Esophagus muscularis mucosa (tissue), 4 donors: ENCODE results near the gene UMOD. TPM values are rescaled to one million over a fixed set of nuclear protein-coding genes. Genes with fewer than 3 reads are reported as not detected.

Experiments used
- DNase-seq: peaks from one replicate; pipeline ENCODE4 v3.0.0-alpha.2; 2017; ENCODE audit errors: extremely low spot score
- H3K27ac ChIP-seq, 4 donors: fragments of 200-600 bp; sonication (generic); replicated peaks in 1 of 4; 1 replicate in 3 of 4; 2 replicates in 1 of 4; pipeline ENCODE4 v1.5.1; 2016 to 2019; ENCODE audit warnings: mild to moderate bottlenecking in 1 of 4
- H3K27me3 ChIP-seq, 4 donors: fragments of 200-600 bp; sonication (generic); one replicate each; pipeline versions ENCODE4 v1.5.1 to v1.6.0; 2016 to 2019
- H3K36me3 ChIP-seq, 4 donors: fragments of 200-600 bp; sonication (generic); one replicate each; pipeline ENCODE4 v1.5.1; 2016 to 2019
- H3K4me1 ChIP-seq, 4 donors: fragments of 200-600 bp; sonication (generic); one replicate each; pipeline ENCODE4 v1.5.1; 2016 to 2019
- H3K4me3 ChIP-seq, 4 donors: fragments of 200-600 bp; sonication (generic); 1 replicate in 2 of 4; 2 replicates in 2 of 4; pipeline ENCODE4 v1.5.1; 2016 to 2019; ENCODE audit warnings: mild to moderate bottlenecking in 4 of 4, moderate library complexity in 1 of 4
- H3K9me3 ChIP-seq, 4 donors: fragments of 200-600 bp; sonication (generic); 1 replicate in 3 of 4; 2 replicates in 1 of 4; pipeline ENCODE4 v1.5.1; 2016 to 2019
- EP300 ChIP-seq: sonication (generic); formaldehyde crosslinking; IDR thresholded peaks from one replicate; pipeline ENCODE4 v1.6.1; 2017; ENCODE audit warnings: antibody characterized with exemption
- POLR2A ChIP-seq: fragments of 450-650 bp; IDR thresholded peaks from one replicate; pipeline ENCODE4 v1.6.1; 2017; ENCODE audit warnings: antibody characterized with exemption, moderate library complexity, mild to moderate bottlenecking, low read depth
- POLR2AphosphoS5 ChIP-seq, 2 donors: sonication (generic); formaldehyde crosslinking; IDR thresholded peaks; one replicate each; pipeline ENCODE4 v1.6.1; 2017; ENCODE audit warnings: antibody characterized with exemption in 2 of 2
- WGBS: methylation state at CpG from one replicate; pipeline ENCODE4 v1.1.5; 2018; 5-methylcytosine and 5-hydroxymethylcytosine counted together
- intact Hi-C: fragments of 100-400 bp; cut with DNase I; formaldehyde crosslinking; loops from one replicate; pipeline ENCODE4 v1.15.1; 2023
- total RNA-seq, 4 donors: library from RNA; depleted of rRNA; stranded (reverse); fragments of >200 nt; gene quantifications; one replicate each; pipeline versions ENCODE4 v1.1.0 to v1.2.1, GENCODE V29; 2016
- TF ChIP-seq, protein P1 (sequence below), 3 experiments: fragments of 200-600 bp in 2 of 3; fragments of 450-650 bp in 1 of 3; sonication (generic) in 2 of 3; IDR thresholded peaks; one replicate each; pipeline ENCODE4 v1.5.1; 2017 to 2019; ENCODE audit warnings: antibody characterized with exemption in 3 of 3, mild to moderate bottlenecking in 2 of 3, moderate library complexity in 1 of 3

The UMOD gene
- total RNA-seq, 4 donors from 2014 or later, result not detected

DNA sequence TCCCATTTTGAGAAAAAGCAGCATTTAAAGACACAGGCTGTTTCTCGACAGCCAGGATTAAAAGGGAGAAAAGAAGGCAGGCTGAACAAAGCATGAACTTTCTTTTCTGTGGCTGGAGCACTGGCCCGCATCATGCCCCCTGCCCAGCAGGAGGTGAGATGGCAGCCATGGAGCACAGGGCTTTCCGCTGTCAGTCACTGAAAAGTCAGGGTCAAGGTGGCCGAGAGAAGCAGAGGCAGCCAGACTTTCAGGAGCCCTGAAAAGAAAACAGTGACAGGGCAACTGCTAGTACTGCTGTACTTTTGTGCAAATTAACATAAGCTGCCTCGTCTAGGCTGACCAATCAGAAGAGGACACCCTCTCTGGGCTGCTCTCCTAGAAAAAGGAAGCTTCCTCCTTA, 19.4 kb downstream of the UMOD start:
- Histone ChIP-seq H3K36me3 (no peaks in the 10 kb centered on the region), H3K27ac (no peak overlapping the region), H3K4me1 (no peaks in the 10 kb centered on the region), H3K27me3 (peaks cover 0 to 13% (median 0%) of the 10 kb centered on the region in 4 donors), H3K4me3 (no peak overlapping the region), H3K9me3 (no peaks in the 10 kb centered on the region)
- WGBS, result 53% methylated on average over 5 of the region's 5 CpGs
- intact Hi-C loops, result no loop called here
- no peak for DNase-seq
- no peak for TF ChIP-seq POLR2AphosphoS5 (IDR thresholded peaks at IDR 0.05)
- no peak for TF ChIP-seq EP300
- TF ChIP-seq, protein P1, sequence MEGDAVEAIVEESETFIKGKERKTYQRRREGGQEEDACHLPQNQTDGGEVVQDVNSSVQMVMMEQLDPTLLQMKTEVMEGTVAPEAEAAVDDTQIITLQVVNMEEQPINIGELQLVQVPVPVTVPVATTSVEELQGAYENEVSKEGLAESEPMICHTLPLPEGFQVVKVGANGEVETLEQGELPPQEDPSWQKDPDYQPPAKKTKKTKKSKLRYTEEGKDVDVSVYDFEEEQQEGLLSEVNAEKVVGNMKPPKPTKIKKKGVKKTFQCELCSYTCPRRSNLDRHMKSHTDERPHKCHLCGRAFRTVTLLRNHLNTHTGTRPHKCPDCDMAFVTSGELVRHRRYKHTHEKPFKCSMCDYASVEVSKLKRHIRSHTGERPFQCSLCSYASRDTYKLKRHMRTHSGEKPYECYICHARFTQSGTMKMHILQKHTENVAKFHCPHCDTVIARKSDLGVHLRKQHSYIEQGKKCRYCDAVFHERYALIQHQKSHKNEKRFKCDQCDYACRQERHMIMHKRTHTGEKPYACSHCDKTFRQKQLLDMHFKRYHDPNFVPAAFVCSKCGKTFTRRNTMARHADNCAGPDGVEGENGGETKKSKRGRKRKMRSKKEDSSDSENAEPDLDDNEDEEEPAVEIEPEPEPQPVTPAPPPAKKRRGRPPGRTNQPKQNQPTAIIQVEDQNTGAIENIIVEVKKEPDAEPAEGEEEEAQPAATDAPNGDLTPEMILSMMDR (IDR thresholded peaks at IDR 0.05), result no peak
- TF ChIP-seq POLR2A, result no peak

- intact Hi-C loops, result no loop called here
- no peaks in the 10 kb centered on the region for H3K4me1 ChIP-seq
- H3K4me3 ChIP-seq, result no peak overlapping the region
- no peaks in the 10 kb centered on the region for H3K36me3 ChIP-seq
- H3K27me3 ChIP-seq, result peaks cover 0 to 8% (median 0%) of the 10 kb centered on the region in 4 donors
- WGBS, result 83% methylated on average over 8 of the region's 8 CpGs
- TF ChIP-seq EP300 (no peak), POLR2AphosphoS5 (IDR thresholded peaks at IDR 0.05) (no peak), POLR2A (no peak)
- TF ChIP-seq, protein P1 (IDR thresholded peaks at IDR 0.05), result no peak
- H3K27ac ChIP-seq, result no peak overlapping the region
- no peaks in the 10 kb centered on the region for H3K9me3 ChIP-seq
- no peak for DNase-seq
Measured at GRCh38 chr16:20332411-20332810, 20.1 kb downstream of the UMOD start.

GRCh38 chr16:20331635-20332034, 20.9 kb downstream of the UMOD start:
- Histone ChIP-seq H3K27me3 (peaks cover 0 to 3% (median 0%) of the 10 kb centered on the region in 4 donors), H3K36me3 (no peaks in the 10 kb centered on the region), H3K4me1 (no peaks in the 10 kb centered on the region), H3K27ac (no peak overlapping the region), H3K9me3 (no peaks in the 10 kb centered on the region), H3K4me3 (no peak overlapping the region)
- no CpG with 5 or more reads among the region's 5 CpGs for WGBS
- intact Hi-C loops, result no loop called here
- no peak for TF ChIP-seq POLR2AphosphoS5 (IDR thresholded peaks at IDR 0.05)
- DNase-seq, result no peak

GRCh38 chr16:20329392-20330138, 22.9 kb downstream of the UMOD start:
- no peak for DNase-seq
- Histone ChIP-seq H3K27me3 (peaks cover 0 to 3% (median 0%) of the 10 kb centered on the region in 4 donors), H3K4me1 (no peaks in the 10 kb centered on the region), H3K9me3 (no peaks in the 10 kb centered on the region), H3K4me3 (no peak overlapping the region), H3K36me3 (no peaks in the 10 kb centered on the region), H3K27ac (no peak overlapping the region)
- TF ChIP-seq POLR2AphosphoS5 (IDR thresholded peaks at IDR 0.05), result no peak
- TF ChIP-seq, protein P1 (IDR thresholded peaks at IDR 0.05), result no peak
- no peak for TF ChIP-seq EP300
- TF ChIP-seq POLR2A, result no peak
- 74% methylated on average over 5 of the region's 5 CpGs for WGBS
- intact Hi-C loops, result loop anchor here (10.0 kb wide), 1 partner anchor 55 kb away; no protein-coding TSS in a partner anchor

DNA sequence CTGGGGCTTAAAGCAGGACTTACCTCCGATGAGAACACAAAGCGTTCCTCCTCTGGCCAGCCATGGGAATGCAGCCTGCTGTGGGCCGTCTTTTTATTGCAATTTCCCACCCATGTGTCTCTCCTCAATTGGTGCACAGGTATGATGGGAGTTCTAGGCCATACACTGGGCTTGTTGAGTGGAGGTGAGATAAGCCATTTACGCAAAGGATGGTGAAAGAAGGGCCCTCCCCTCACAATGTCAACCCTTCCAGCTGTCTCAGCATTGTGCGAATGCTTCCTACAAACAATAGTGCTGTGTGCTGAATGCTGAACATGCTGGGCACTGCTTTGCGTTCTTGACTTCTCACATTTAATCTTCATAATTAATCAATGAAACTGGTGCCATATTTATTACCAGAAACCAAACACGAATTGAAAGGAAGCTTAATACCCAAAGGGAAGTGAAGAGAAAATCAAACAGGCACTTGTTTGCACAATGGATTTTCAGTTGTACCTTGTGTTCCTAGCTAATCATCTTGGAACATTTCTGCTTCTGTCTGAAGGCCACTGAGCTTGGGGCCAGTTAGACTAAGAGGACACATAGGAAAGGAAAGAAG, 25.0 kb downstream of the UMOD start, which contains the start of gene GP2:
GP2 (minus strand) TSS at position 70 of the 598 bp plus-strand sequence. CDS start 1,082 bp downstream, outside the sequence.
- Histone ChIP-seq H3K27ac (no peak within 1 kb of the TSS), H3K9me3 (no peaks in the 10 kb centered on the region), H3K4me1 (no peaks in the 10 kb centered on the region), H3K36me3 (no peaks in the 10 kb centered on the region), H3K4me3 (no peak within 1 kb of the TSS), H3K27me3 (peaks cover 0 to 3% (median 0%) of the 10 kb centered on the region in 4 donors)
- DNase-seq, result no peak
- intact Hi-C loops, result loop anchor here (10.0 kb wide), 1 partner anchor 57 kb away; no protein-coding TSS in a partner anchor
- WGBS, result 81% methylated on average over 7 of the region's 7 CpGs
- no peak for TF ChIP-seq POLR2AphosphoS5 (IDR thresholded peaks at IDR 0.05)
- TF ChIP-seq, protein P1 (IDR thresholded peaks at IDR 0.05), result no peak
- TF ChIP-seq EP300, result no peak
- TF ChIP-seq POLR2A, result no peak
